ENCODE results near the gene REEP6. TPM values are rescaled to one million over a fixed set of nuclear protein-coding genes. Genes with fewer than 3 reads are reported as not detected.

The REEP6 gene
- total RNA-seq, 1 experiment from 2014 or later: 10.5 TPM

GRCh38 chr19:1489463-1490310, 1.3 kb upstream of the REEP6 start:
- Histone ChIP-seq H3K9me3 (ENCODE audit: control insufficient read depth, low read depth, low read length) (no peaks in the 10 kb centered on the region), H3K79me2 (ENCODE audit: insufficient read depth, low read length) (no peaks in the 10 kb centered on the region), H2AK5ac (ENCODE audit: insufficient read length, low read length) (no peak overlapping the region), H3K56ac (ENCODE audit: insufficient read length, low read depth, low read length) (no peak overlapping the region), H4K8ac (replicated peaks; ENCODE audit: insufficient read length, low read depth, low read length) (no peak overlapping the region), H3K27ac (ENCODE audit: insufficient read length, low read depth, low read length) (no peak overlapping the region), H2BK12ac (ENCODE audit: insufficient read length, low read depth, low read length) (no peak overlapping the region), H3K27me3 (ENCODE audit: insufficient read depth, low read length) (peaks cover 3% of the 10 kb centered on the region; the same call in 1 of the 2 replicates), H3K4ac (ENCODE audit: low read depth, low read length) (no peak overlapping the region), H3K14ac (ENCODE audit: insufficient read depth, low read length) (no peak overlapping the region; the same call in 1 of the 2 replicates), H2AFZ (ENCODE audit: low read length) (no peak overlapping the region), H3K79me1 (ENCODE audit: insufficient read depth, low read depth, low read length, poor library complexity, severe bottlenecking) (no peaks in the 10 kb centered on the region), H4K20me1 (ENCODE audit: control insufficient read depth, insufficient read depth, insufficient read length) (no peaks in the 10 kb centered on the region), H3T11ph (ENCODE audit: low read length) (no peak overlapping the region), H3K4me1 (ENCODE audit: insufficient read depth, low read length) (no peaks in the 10 kb centered on the region), H3K9ac (ENCODE audit: extremely low read depth, insufficient read length, low read length) (no peak overlapping the region), H3K4me2 (ENCODE audit: insufficient read depth, insufficient read length, low read length) (peak overlapping the region; percentile 22), H3K23me2 (ENCODE audit: insufficient read length, low read depth, low read length, poor library complexity, severe bottlenecking) (peaks cover 9% of the 10 kb centered on the region), H2BK20ac (ENCODE audit: low read depth, low read length, poor library complexity, severe bottlenecking) (no peak overlapping the region), H4K5ac (ENCODE audit: insufficient read length, low read depth, low read length) (no peak overlapping the region), H2BK15ac (ENCODE audit: low read depth, low read length) (no peak overlapping the region), H3K23ac (ENCODE audit: insufficient read length, low read depth, low read length) (no peak overlapping the region), H2BK5ac (ENCODE audit: insufficient read length, low read length) (no peak overlapping the region), H3K18ac (ENCODE audit: insufficient read length, low read depth, low read length) (no peak overlapping the region), H2BK120ac (ENCODE audit: low read depth, low read length, poor library complexity, severe bottlenecking) (no peak overlapping the region), H4K91ac (ENCODE audit: insufficient read length, low read depth, low read length) (no peak overlapping the region)
- WGBS (ENCODE audit: extremely low coverage, insufficient read length, low lambda C conversion rate): no CpG with 5 or more reads among the region's 37 CpGs
- TF ChIP-seq CTCF (conservative IDR thresholded peaks at IDR 0.05): no peak
- no peak overlapping the region for H3K27ac Mint-ChIP-seq
- no peaks in the 10 kb centered on the region; a peak in 1 of 5 replicates for H3K9me3 Mint-ChIP-seq
- peaks cover 33% of the 10 kb centered on the region for H3K27me3 Mint-ChIP-seq (ENCODE audit: low read depth)
- H3K4me1 Mint-ChIP-seq: peaks cover 4 to 13% of the 10 kb centered on the region in 2 experiments
- no peaks in the 10 kb centered on the region; a peak in 1 of 7 replicates for H3K36me3 Mint-ChIP-seq (ENCODE audit: insufficient read depth in 1 of 3, low read depth in 3 of 3)
- peak overlapping the region; percentile 76 to 81 for H3K4me3 Mint-ChIP-seq
- DNase-seq: no peak
